GM10266 (cell line): ENCODE measurements around the gene VRK1.
A peak's percentile ranks its signal among the peaks of the same experiment; 100 is the strongest.

Source experiments
- DNase-seq: peaks from one replicate; pipeline ENCODE4 v3.0.0; 2012; ENCODE audit errors: extremely low spot score
- CTCF ChIP-seq: IDR thresholded peaks from 2 replicates; pipeline ENCODE4 v1.5.1; 2012; ENCODE audit warnings: mild to moderate bottlenecking, low read depth; ENCODE audit not compliant: control insufficient read depth, insufficient read depth; ENCODE audit errors: missing control alignments

The VRK1 gene

GRCh38 chr14:96889091-96889490 is 91.9 kb downstream of the VRK1 start:
- DNase-seq = no peak
- no peak for TF ChIP-seq CTCF

DNA sequence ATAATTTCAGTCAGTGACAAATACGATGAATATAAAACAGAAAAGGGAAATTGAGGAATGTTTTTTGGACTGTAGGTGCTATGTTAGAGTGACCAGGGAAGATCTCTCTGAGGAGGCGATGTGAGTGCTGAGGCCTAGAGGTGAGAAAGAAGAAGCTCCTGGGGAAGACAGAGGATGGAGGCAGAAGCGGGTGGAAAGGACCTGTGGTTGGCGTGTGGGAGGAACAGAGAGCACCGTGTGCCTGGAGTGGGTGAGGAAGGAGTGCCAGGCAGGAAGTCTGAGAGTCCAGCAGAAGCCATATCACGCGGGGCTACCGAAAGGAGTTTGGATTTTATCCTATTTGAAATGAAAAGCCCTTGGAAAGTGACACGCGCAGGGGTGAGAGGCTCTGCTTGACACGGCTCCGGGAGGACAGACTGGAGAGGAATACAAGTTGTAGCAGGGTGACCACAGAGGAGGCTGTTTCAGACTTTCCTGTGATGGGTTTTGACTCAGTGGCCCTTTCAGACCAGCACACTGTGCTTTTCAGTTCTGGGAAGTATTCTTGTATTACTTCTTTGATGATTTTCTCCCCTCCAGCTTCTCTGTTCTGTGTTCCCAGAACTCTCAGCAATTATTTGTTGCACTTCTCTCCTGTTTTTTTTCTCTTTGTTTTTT is 96.9 kb downstream of the VRK1 start:
- DNase-seq = no peak
- no peak for TF ChIP-seq CTCF

DNA sequence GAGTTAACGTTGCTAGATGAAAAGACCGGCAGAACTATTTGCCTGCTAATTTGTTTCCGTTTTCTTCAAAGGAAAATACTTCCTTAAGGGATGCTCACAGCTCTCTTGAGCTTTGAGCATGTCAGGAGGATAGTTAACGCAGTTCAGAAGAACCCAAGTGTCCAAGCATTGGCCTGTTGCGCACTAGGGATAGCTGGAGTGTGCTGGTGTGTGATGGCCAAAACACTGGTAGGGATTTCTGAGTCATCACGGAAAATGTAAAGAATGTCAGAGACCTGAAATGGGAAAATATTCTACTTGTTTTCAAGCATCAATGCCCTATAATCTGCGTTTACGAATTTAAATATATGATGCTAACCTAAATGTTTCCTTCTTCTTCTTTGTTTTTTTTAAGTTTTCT is 97.8 kb downstream of the VRK1 start:
- no peak for TF ChIP-seq CTCF
- DNase-seq = no peak

DNA sequence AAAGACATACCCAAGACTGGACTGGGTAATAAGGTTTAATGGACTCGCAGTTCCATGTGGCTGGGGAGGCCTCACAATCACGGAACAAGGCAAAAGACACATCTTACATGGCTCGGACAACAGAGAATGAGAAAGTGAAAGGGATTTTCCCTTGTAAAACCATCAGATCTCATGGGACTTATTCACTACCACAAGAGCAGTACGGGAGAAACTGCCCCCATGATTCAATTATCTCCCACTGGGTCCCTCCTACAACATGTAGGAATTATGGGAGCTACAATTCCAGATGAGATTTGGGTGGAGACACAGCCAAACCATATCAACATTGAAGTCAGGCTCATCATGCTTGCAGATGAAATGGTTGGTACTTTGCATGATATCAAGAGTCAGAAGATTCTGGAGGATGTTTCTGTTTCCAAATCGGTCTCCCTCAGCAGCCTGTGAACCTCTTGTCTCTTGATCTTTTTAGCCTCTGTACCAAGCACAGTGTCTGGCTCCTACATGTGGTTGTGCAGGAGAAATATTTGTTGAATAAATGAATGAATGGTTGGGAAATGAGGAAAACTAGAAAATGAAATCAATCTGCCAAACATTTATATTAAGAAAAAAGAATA is 98.6 kb downstream of the VRK1 start:
- TF ChIP-seq CTCF = peak; percentile 40
- peak; percentile 33 for DNase-seq

- TF ChIP-seq CTCF = no peak
- DNase-seq = no peak
These were observed 100.0 kb downstream of the VRK1 start for GRCh38 chr14:96897184-96897583.

DNA sequence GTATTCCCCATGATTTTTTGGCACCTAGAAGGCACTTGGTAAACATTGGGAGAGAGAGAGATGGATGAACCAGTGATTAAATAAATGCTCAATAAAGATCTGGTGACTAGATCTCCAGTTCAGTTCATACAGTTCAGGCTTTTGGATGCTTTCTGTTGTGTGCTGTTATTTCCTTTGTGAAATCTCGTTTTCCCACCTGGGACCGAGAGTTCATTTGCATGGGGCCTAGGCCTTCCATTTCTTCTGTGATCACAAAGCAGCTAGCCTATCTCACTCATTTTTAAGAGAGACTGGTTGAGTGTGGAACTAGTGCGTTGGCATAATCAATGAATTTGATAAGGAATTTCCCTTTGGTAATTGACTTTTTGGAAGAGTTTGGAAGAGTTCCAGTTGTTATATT is 104.0 kb downstream of the VRK1 start:
- TF ChIP-seq CTCF = no peak
- DNase-seq = peak; percentile 51

DNA sequence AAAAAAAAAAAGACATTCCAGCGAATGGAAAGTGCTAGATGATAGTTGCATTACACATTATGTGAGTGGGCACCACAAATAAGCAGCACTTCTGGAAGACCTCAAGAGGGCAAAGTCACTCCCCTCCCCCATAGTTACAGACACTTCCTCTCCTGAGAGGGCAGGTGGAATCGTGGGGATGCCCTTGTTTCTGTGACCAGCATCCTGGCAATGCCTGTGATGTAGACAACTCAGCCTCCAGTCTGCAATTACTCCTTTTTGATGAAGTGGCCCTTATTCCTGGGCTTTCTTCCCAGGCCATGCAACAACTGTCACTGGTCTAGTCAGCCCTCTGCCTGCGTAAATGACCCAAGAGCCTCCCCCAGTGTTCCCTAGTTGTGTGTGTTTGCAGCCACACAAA is 104.8 kb downstream of the VRK1 start:
- TF ChIP-seq CTCF = no peak
- DNase-seq = no peak
